CD4-positive, alpha-beta T cell treated with Interleukin-12 subunit alpha and Interleukin-12 subunit beta, for 1 hour (primary cell): Measurements from ENCODE around the gene MLH1.
A peak's percentile ranks its signal among the peaks of the same experiment; 100 is the strongest.

ENCODE experiments used
- DNase-seq: peaks from one replicate; pipeline ENCODE4 v3.0.0-alpha.2; 2020

The MLH1 gene

GRCh38 chr3:36988356-36988755 is 5.0 kb upstream of the MLH1 start:
- peak; percentile 47 for DNase-seq

- DNase-seq = no peak
These were observed 4.3 kb upstream of the MLH1 start for GRCh38 chr3:36989005-36989404.

- no peak for DNase-seq
These were observed 3.8 kb upstream of the MLH1 start for GRCh38 chr3:36989568-36989967.

- DNase-seq = no peak
These were observed 2.2 kb upstream of the MLH1 start for GRCh38 chr3:36991147-36991546.

- no peak for DNase-seq
These were observed 1.2 kb upstream of the MLH1 start for GRCh38 chr3:36991923-36992805.

- DNase-seq = no peak
These were observed 452 bp upstream of the MLH1 start, which contains the start of gene EPM2AIP1 for GRCh38 chr3:36992806-36993325. Gene EPM2AIP1, minus strand, starts transcription at chr3:36993131. Its CDS starts 54 bp downstream, at chr3:36993077.

- no peak for DNase-seq
These were observed 21.3 kb downstream of the MLH1 start for GRCh38 chr3:37014620-37015019.

- no peak for DNase-seq
These were observed 22.3 kb downstream of the MLH1 start for GRCh38 chr3:37015642-37016041.

- no peak for DNase-seq
These were observed 23.6 kb downstream of the MLH1 start for GRCh38 chr3:37016903-37017302.

GRCh38 chr3:37017683-37018082 is 24.4 kb downstream of the MLH1 start:
- DNase-seq = no peak

- peak; percentile 9 for DNase-seq
These were observed 30.8 kb downstream of the MLH1 start for GRCh38 chr3:37024092-37024491.

- no peak for DNase-seq
These were observed 31.6 kb downstream of the MLH1 start for GRCh38 chr3:37024820-37025405.

GRCh38 chr3:37025561-37026335 is 32.4 kb downstream of the MLH1 start:
- no peak for DNase-seq

- DNase-seq = no peak
These were observed 33.5 kb downstream of the MLH1 start for GRCh38 chr3:37026851-37027250.

GRCh38 chr3:37028329-37028728 is 35.0 kb downstream of the MLH1 start:
- no peak for DNase-seq

GRCh38 chr3:37029111-37029510 is 35.8 kb downstream of the MLH1 start:
- DNase-seq = no peak

- no peak for DNase-seq
These were observed 36.3 kb downstream of the MLH1 start for GRCh38 chr3:37029516-37030163.

- no peak for DNase-seq
These were observed 37.3 kb downstream of the MLH1 start for GRCh38 chr3:37030588-37030987.

- no peak for DNase-seq
These were observed 37.9 kb downstream of the MLH1 start for GRCh38 chr3:37031096-37031682.

- DNase-seq = no peak
These were observed 39.6 kb downstream of the MLH1 start for GRCh38 chr3:37032961-37033360.

GRCh38 chr3:37037352-37037751 is 44.0 kb downstream of the MLH1 start:
- DNase-seq = no peak

GRCh38 chr3:37039161-37039846 is 46.0 kb downstream of the MLH1 start:
- no peak for DNase-seq
